Panc1 (cell line): ENCODE results near the gene GTSE1. TPM values are rescaled to one million over a fixed set of nuclear protein-coding genes. Genes with fewer than 3 reads are reported as not detected.

ENCODE experiments used
- ATAC-seq: fragments of 200-7000 bp; cut with Tn5 transposase; 2 replicates; pipeline ENCODE4 v1.9.1; 2020; ENCODE audit warnings: mild to moderate bottlenecking, moderate library complexity
- BruUV-seq: library from RNA; stranded (reverse); fragments of 400-500 nt; replicated peaks from 2 replicates; lab custom pipeline; 2021; lab: Mats Ljungman, UMichigan
- CTCF ChIA-PET: fragments of 300-600 bp; sonication (Branson Sonifier 250); formaldehyde crosslinking; loops from one replicate; lab custom pipeline; 2022; ENCODE audit warnings: antibody characterized with exemption; lab: Charles Lee
- POLR2A ChIA-PET: fragments of 300-600 bp; sonication (Branson Sonifier 250); formaldehyde crosslinking; loops from one replicate; lab custom pipeline; 2022; ENCODE audit warnings: antibody characterized with exemption; lab: Charles Lee
- DNase-seq: peaks from one replicate; pipeline ENCODE4 v3.0.0-alpha.2; 2010; ENCODE audit warnings: low read depth, low spot score
- H3K27ac ChIP-seq: 2 replicates; pipeline ENCODE4 v1.5.1; 2011; ENCODE audit warnings: mild to moderate bottlenecking, low read length, inconsistent platforms
- H3K27me3 ChIP-seq: fragments of 200-500 bp; sonication (Bioruptor generic); 2 replicates; pipeline ENCODE4 v1.6.0; 2014; ENCODE audit warnings: low read length, inconsistent platforms; ENCODE audit not compliant: control insufficient read depth, insufficient read depth
- H3K36me3 ChIP-seq: fragments of 200-500 bp; sonication (Bioruptor generic); 2 replicates; pipeline ENCODE4 v1.5.1; 2014; ENCODE audit warnings: inconsistent platforms, mild to moderate bottlenecking, low read length, moderate library complexity; ENCODE audit not compliant: control insufficient read depth, insufficient read depth
- H3K4me1 ChIP-seq: 2 replicates; pipeline ENCODE4 v1.5.1; 2011; ENCODE audit warnings: inconsistent platforms, mild to moderate bottlenecking, low read length, moderate library complexity; ENCODE audit not compliant: control insufficient read depth, insufficient read depth
- H3K4me3 ChIP-seq, 2 experiments: 2 replicates each; pipeline ENCODE4 v1.5.1; 2011 to 2012; ENCODE audit warnings: low read depth in 2 of 2, low read length in 2 of 2, mild to moderate bottlenecking in 2 of 2, inconsistent platforms in 1 of 2, moderate library complexity in 1 of 2
- H3K9me3 ChIP-seq: fragments of 200-500 bp; sonication (Bioruptor generic); 2 replicates; pipeline ENCODE4 v1.5.1; 2014; ENCODE audit warnings: low read depth, mild to moderate bottlenecking, inconsistent platforms, low read length, moderate library complexity; ENCODE audit not compliant: control insufficient read depth, insufficient read depth
- POLR2AphosphoS5 ChIP-seq: IDR thresholded peaks from 2 replicates; pipeline ENCODE4 v1.6.1; 2012; ENCODE audit warnings: mild to moderate bottlenecking, low read depth, low read length, moderate library complexity
- SIN3A ChIP-seq: IDR thresholded peaks from 2 replicates; pipeline ENCODE4 v1.6.1; 2012; ENCODE audit warnings: low read depth, mild to moderate bottlenecking, low read length, moderate library complexity, borderline replicate concordance; ENCODE audit not compliant: insufficient read depth
- TCF7L2 ChIP-seq: IDR thresholded peaks from 2 replicates; pipeline ENCODE4 v1.6.1; 2011; ENCODE audit warnings: mild to moderate bottlenecking, low read depth, low read length, inconsistent platforms
- in situ Hi-C: cut with HindIII; loops from 2 replicates; pipeline ENCODE4 v1.10.0; 2016; ENCODE audit warnings: low sequenced_read_pairs, low pct_unique_long_range_greater_than_20kb
- intact Hi-C: fragments of 100-400 bp; cut with micrococcal nuclease; formaldehyde crosslinking; loops from one replicate; pipeline ENCODE4 v1.10.0; 2022; ENCODE audit not compliant: unreplicated experiment
- total RNA-seq: library from RNA; stranded (reverse); gene quantifications from one replicate; pipeline ENCODE4 v1.2.1, GENCODE V29; 2021; ENCODE audit not compliant: unreplicated experiment
- TF ChIP-seq, protein P1 (sequence below): fragments of 450-650 bp; IDR thresholded peaks from 2 replicates; pipeline ENCODE4 v1.5.1; 2017; ENCODE audit warnings: mild to moderate bottlenecking
- TF ChIP-seq, protein P2 (sequence below), 2 experiments: IDR thresholded peaks; 2 replicates each; pipeline ENCODE4 v1.6.1; 2011 to 2012; ENCODE audit warnings: low read depth in 2 of 2, control low read depth in 1 of 2, low read length in 1 of 2, mild to moderate bottlenecking in 1 of 2, moderate library complexity in 1 of 2; ENCODE audit not compliant: insufficient read depth in 1 of 2

The GTSE1 gene
- total RNA-seq, 1 experiment from 2014 or later = 36.2 TPM

- H3K4me1 ChIP-seq = no peaks in the 10 kb centered on the region
- DNase-seq = no peak
- no peak overlapping the region for H3K4me3 ChIP-seq
- in situ Hi-C loops = no loop called here
- no TSS peak for BruUV-seq
- ChIA-PET CTCF (no interaction called here), POLR2A (no interaction called here)
- no peaks in the 10 kb centered on the region for H3K9me3 ChIP-seq
- no peak overlapping the region for H3K27ac ChIP-seq
- no peak for TF ChIP-seq SIN3A
- TF ChIP-seq TCF7L2 = no peak
- no peak for TF ChIP-seq POLR2AphosphoS5
- TF ChIP-seq, protein P1, sequence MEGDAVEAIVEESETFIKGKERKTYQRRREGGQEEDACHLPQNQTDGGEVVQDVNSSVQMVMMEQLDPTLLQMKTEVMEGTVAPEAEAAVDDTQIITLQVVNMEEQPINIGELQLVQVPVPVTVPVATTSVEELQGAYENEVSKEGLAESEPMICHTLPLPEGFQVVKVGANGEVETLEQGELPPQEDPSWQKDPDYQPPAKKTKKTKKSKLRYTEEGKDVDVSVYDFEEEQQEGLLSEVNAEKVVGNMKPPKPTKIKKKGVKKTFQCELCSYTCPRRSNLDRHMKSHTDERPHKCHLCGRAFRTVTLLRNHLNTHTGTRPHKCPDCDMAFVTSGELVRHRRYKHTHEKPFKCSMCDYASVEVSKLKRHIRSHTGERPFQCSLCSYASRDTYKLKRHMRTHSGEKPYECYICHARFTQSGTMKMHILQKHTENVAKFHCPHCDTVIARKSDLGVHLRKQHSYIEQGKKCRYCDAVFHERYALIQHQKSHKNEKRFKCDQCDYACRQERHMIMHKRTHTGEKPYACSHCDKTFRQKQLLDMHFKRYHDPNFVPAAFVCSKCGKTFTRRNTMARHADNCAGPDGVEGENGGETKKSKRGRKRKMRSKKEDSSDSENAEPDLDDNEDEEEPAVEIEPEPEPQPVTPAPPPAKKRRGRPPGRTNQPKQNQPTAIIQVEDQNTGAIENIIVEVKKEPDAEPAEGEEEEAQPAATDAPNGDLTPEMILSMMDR = no peak
- TF ChIP-seq, protein P2, sequence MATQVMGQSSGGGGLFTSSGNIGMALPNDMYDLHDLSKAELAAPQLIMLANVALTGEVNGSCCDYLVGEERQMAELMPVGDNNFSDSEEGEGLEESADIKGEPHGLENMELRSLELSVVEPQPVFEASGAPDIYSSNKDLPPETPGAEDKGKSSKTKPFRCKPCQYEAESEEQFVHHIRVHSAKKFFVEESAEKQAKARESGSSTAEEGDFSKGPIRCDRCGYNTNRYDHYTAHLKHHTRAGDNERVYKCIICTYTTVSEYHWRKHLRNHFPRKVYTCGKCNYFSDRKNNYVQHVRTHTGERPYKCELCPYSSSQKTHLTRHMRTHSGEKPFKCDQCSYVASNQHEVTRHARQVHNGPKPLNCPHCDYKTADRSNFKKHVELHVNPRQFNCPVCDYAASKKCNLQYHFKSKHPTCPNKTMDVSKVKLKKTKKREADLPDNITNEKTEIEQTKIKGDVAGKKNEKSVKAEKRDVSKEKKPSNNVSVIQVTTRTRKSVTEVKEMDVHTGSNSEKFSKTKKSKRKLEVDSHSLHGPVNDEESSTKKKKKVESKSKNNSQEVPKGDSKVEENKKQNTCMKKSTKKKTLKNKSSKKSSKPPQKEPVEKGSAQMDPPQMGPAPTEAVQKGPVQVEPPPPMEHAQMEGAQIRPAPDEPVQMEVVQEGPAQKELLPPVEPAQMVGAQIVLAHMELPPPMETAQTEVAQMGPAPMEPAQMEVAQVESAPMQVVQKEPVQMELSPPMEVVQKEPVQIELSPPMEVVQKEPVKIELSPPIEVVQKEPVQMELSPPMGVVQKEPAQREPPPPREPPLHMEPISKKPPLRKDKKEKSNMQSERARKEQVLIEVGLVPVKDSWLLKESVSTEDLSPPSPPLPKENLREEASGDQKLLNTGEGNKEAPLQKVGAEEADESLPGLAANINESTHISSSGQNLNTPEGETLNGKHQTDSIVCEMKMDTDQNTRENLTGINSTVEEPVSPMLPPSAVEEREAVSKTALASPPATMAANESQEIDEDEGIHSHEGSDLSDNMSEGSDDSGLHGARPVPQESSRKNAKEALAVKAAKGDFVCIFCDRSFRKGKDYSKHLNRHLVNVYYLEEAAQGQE (IDR thresholded peaks at IDR 0.05; ENCODE audit: insufficient read depth in 1 of 2, low read depth in 2 of 2, low read length in 1 of 2) = no peak
- no peaks in the 10 kb centered on the region for H3K36me3 ChIP-seq
- no peaks in the 10 kb centered on the region for H3K27me3 ChIP-seq
- no peak for ATAC-seq
- intact Hi-C loops = no loop called here
These were observed 7.3 kb upstream of the GTSE1 start for GRCh38 chr22:46289244-46289891.

DNA sequence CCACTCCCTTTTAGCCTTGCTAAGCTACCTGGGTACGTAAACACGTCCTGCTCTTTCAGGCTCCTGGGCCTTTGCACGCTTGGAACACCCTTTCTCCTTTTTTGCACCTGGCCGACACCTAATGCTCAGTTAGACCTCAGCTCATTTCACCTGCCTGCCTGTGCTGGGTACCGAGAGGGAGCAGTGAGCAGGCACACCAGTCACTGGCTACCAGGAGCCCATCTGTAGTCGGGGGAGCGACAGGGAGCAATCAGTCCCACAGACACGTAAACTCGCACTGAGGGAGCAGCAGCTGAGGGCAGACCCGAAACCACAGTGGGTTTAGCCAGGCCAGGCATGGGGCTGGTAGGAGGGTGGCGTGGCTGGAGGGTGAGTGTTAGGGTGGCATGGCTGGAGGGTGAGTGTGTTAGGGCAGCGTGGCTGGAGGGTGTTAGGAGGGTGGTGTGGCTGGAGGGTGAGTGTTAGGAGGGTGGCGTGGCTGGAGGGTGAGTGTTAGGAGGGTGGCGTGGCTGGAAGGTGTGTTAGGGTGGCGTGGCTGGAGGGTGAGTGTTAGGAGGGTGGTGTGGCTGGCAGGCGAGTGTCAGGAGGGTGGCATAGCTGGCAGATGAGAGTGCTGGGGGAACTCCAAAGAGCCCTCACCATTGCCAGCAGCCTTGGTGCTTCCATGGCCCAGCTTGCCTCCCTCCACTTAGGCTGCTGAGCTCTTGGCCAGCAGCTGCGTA is 6.4 kb upstream of the GTSE1 start:
- Histone ChIP-seq H3K36me3 (no peaks in the 10 kb centered on the region), H3K4me3 (no peak overlapping the region), H3K27ac (no peak overlapping the region), H3K4me1 (no peaks in the 10 kb centered on the region), H3K9me3 (no peaks in the 10 kb centered on the region), H3K27me3 (no peaks in the 10 kb centered on the region)
- TF ChIP-seq, protein P2 (IDR thresholded peaks at IDR 0.05; ENCODE audit: insufficient read depth in 1 of 2, low read depth in 2 of 2, low read length in 1 of 2) = no peak
- no peak for TF ChIP-seq POLR2AphosphoS5
- TF ChIP-seq TCF7L2 = no peak
- TF ChIP-seq, protein P1 = no peak
- no peak for TF ChIP-seq SIN3A
- ATAC-seq (no peak), DNase-seq (no peak)
- intact Hi-C loops = no loop called here
- no TSS peak for BruUV-seq
- ChIA-PET POLR2A (no interaction called here), CTCF (interaction anchor here (0.6 kb wide), 1 partner anchor 255 kb away, joined by 10 read pairs; no protein-coding TSS in a partner anchor)
- in situ Hi-C loops = no loop called here
